ENCODE data around the gene PPP1R12B.

Gene PPP1R12B

GRCh38 chr1:202596638-202597037 lies 248.1 kb downstream of the PPP1R12B start:
- H3K4me2 ChIP-seq (ENCODE audit: low read length), result no peak overlapping the region
- no peaks in the 10 kb centered on the region for H3K9me3 ChIP-seq (ENCODE audit: control insufficient read depth, low read length)
- H3K79me2 ChIP-seq, result no peaks in the 10 kb centered on the region
- peaks cover 2% of the 10 kb centered on the region for H3K4me1 ChIP-seq
- H3K4me3 ChIP-seq (ENCODE audit: low read depth, low read length), result no peak overlapping the region
- no peak overlapping the region for H3K9ac ChIP-seq
- no peaks in the 10 kb centered on the region for H3K36me3 ChIP-seq (ENCODE audit: control insufficient read depth, insufficient read depth, low read length)
- TF ChIP-seq, protein P1, sequence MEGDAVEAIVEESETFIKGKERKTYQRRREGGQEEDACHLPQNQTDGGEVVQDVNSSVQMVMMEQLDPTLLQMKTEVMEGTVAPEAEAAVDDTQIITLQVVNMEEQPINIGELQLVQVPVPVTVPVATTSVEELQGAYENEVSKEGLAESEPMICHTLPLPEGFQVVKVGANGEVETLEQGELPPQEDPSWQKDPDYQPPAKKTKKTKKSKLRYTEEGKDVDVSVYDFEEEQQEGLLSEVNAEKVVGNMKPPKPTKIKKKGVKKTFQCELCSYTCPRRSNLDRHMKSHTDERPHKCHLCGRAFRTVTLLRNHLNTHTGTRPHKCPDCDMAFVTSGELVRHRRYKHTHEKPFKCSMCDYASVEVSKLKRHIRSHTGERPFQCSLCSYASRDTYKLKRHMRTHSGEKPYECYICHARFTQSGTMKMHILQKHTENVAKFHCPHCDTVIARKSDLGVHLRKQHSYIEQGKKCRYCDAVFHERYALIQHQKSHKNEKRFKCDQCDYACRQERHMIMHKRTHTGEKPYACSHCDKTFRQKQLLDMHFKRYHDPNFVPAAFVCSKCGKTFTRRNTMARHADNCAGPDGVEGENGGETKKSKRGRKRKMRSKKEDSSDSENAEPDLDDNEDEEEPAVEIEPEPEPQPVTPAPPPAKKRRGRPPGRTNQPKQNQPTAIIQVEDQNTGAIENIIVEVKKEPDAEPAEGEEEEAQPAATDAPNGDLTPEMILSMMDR (IDR thresholded peaks at IDR 0.05), result no peak
- no peak overlapping the region for H3K27ac ChIP-seq
- H2AFZ ChIP-seq, result no peak overlapping the region
- H3K27me3 ChIP-seq (ENCODE audit: control insufficient read depth, insufficient read depth, low read length), result no peaks in the 10 kb centered on the region

GRCh38 chr1:202597090-202597761 lies 248.7 kb downstream of the PPP1R12B start:
- TF ChIP-seq, protein P1 (IDR thresholded peaks at IDR 0.05), result no peak
- no peaks in the 10 kb centered on the region for H3K27me3 ChIP-seq (ENCODE audit: control insufficient read depth, insufficient read depth, low read length)

GRCh38 chr1:202599669-202600431 lies 251.4 kb downstream of the PPP1R12B start:
- Histone ChIP-seq H3K4me1 (peaks cover 2% of the 10 kb centered on the region), H3K4me3 (ENCODE audit: low read depth, low read length) (no peak overlapping the region), H3K4me2 (ENCODE audit: low read length) (no peak overlapping the region), H3K9me3 (ENCODE audit: control insufficient read depth, low read length) (no peaks in the 10 kb centered on the region), H2AFZ (peak overlapping the region; percentile 46), H3K9ac (no peak overlapping the region), H3K27ac (no peak overlapping the region), H3K36me3 (ENCODE audit: control insufficient read depth, insufficient read depth, low read length) (no peaks in the 10 kb centered on the region), H3K79me2 (no peaks in the 10 kb centered on the region), H3K27me3 (ENCODE audit: control insufficient read depth, insufficient read depth, low read length) (no peaks in the 10 kb centered on the region)
- TF ChIP-seq, protein P1 (IDR thresholded peaks at IDR 0.05), result peak; percentile 71

More at GRCh38 chr1:202597090-202597761, 248.7 kb downstream of the PPP1R12B start:
- H3K4me3 ChIP-seq (ENCODE audit: low read depth, low read length), result no peak overlapping the region
- H3K4me2 ChIP-seq (ENCODE audit: low read length), result no peak overlapping the region
- no peaks in the 10 kb centered on the region for H3K36me3 ChIP-seq (ENCODE audit: control insufficient read depth, insufficient read depth, low read length)
- no peaks in the 10 kb centered on the region for H3K79me2 ChIP-seq
- H2AFZ ChIP-seq, result no peak overlapping the region
- H3K9ac ChIP-seq, result no peak overlapping the region
- no peak overlapping the region for H3K27ac ChIP-seq
- H3K9me3 ChIP-seq (ENCODE audit: control insufficient read depth, low read length), result no peaks in the 10 kb centered on the region
- H3K4me1 ChIP-seq, result peaks cover 2% of the 10 kb centered on the region

GRCh38 chr1:202600432-202601041 lies 252.0 kb downstream of the PPP1R12B start:
- H3K27ac ChIP-seq, result no peak overlapping the region
- no peak overlapping the region for H2AFZ ChIP-seq
- no peaks in the 10 kb centered on the region for H3K9me3 ChIP-seq (ENCODE audit: control insufficient read depth, low read length)
- peaks cover 2% of the 10 kb centered on the region for H3K4me1 ChIP-seq
- no peaks in the 10 kb centered on the region for H3K27me3 ChIP-seq (ENCODE audit: control insufficient read depth, insufficient read depth, low read length)
- H3K36me3 ChIP-seq (ENCODE audit: control insufficient read depth, insufficient read depth, low read length), result no peaks in the 10 kb centered on the region
- TF ChIP-seq, protein P1 (IDR thresholded peaks at IDR 0.05), result no peak
- H3K4me3 ChIP-seq (ENCODE audit: low read depth, low read length), result no peak overlapping the region
- H3K9ac ChIP-seq, result no peak overlapping the region
- no peak overlapping the region for H3K4me2 ChIP-seq (ENCODE audit: low read length)
- H3K79me2 ChIP-seq, result no peaks in the 10 kb centered on the region

All from parathyroid adenoma (tissue), 2 donors.